ENCODE measurements around the gene RINL.
"Not testable (repeated sequence)": the region's sequence is repeated elsewhere in the genome, so short reads cannot be mapped to it uniquely, and the experiment has no call there.

The RINL gene

GRCh38 chr19:38875656-38876395 lies 2.2 kb downstream of the RINL start:
- Histone ChIP-seq H3K36me3 (peaks cover 0 to 5% (median 0%) of the 10 kb centered on the region in 11 experiments; a peak in 2 of 22 replicates), H3K27ac (peak overlapping the region in 3 of 11 experiments; percentile 10 to 97 (median 58); a peak in 2 of 22 replicates), H3K9me3 (replicated peaks in 1 of 11) (no peaks in the 10 kb centered on the region), H3K9ac (no peak overlapping the region), H4K20me1 (no peaks in the 10 kb centered on the region), H3K27me3 (no peaks in the 10 kb centered on the region), H3K4me1 (peaks cover 39 to 87% (median 81%) of the 10 kb centered on the region in 10 experiments), H3K4me3 (no peak overlapping the region), H3K4me2 (peak overlapping the region in 10 of 11 experiments; percentile 88 to 99 (median 96); a peak in 20 of 22 replicates)
- TF ChIP-seq Cebpa-rat (IDR thresholded peaks at IDR 0.05), result no peak

- not testable (repeated sequence) for H3K27me3 ChIP-seq; H4K20me1 ChIP-seq; H3K36me3 ChIP-seq; H3K9ac ChIP-seq; H3K4me3 ChIP-seq; H3K9me3 ChIP-seq (replicated peaks in 1 of 11)
- Histone ChIP-seq H3K4me2 (peak overlapping the region in 5 of 11 experiments; percentile 19 to 59 (median 34); a peak in 7 of 22 replicates), H3K4me1 (peaks cover 51 to 87% (median 81%) of the 10 kb centered on the region in 10 experiments), H3K27ac (peak overlapping the region in 1 of 11 experiments; percentile 18; a peak in 1 of 22 replicates)
Observed at GRCh38 chr19:38873400-38873799, 4.7 kb downstream of the RINL start.

GRCh38 chr19:38870612-38871011 lies 7.5 kb downstream of the RINL start:
- no peaks in the 10 kb centered on the region for H3K9me3 ChIP-seq (replicated peaks in 1 of 11)
- no peaks in the 10 kb centered on the region for H4K20me1 ChIP-seq
- no peak for TF ChIP-seq Cebpa-rat (IDR thresholded peaks at IDR 0.05)
- H3K4me1 ChIP-seq, result peaks cover 51 to 84% (median 75%) of the 10 kb centered on the region in 10 experiments
- H3K36me3 ChIP-seq, result no peaks in the 10 kb centered on the region
- peak overlapping the region in 3 of 11 experiments; percentile 42 to 72 (median 66); a peak in 2 of 22 replicates for H3K9ac ChIP-seq
- peak overlapping the region in 3 of 10 experiments; percentile 57 to 65 (median 57); a peak in 4 of 20 replicates for H3K4me3 ChIP-seq
- H3K27me3 ChIP-seq, result no peaks in the 10 kb centered on the region
- H3K27ac ChIP-seq, result peak overlapping the region in 5 of 11 experiments; percentile 24 to 63 (median 55); a peak in 4 of 22 replicates
- H3K4me2 ChIP-seq, result peak overlapping the region; percentile 85 to 99 (median 95)

GRCh38 chr19:38869836-38870607 lies 8.1 kb downstream of the RINL start:
- H3K27me3 ChIP-seq, result no peaks in the 10 kb centered on the region
- H3K36me3 ChIP-seq, result no peaks in the 10 kb centered on the region
- peak overlapping the region; percentile 25 to 72 (median 62); a peak in 20 of 22 replicates for H3K9ac ChIP-seq
- no peaks in the 10 kb centered on the region for H3K9me3 ChIP-seq (replicated peaks in 1 of 11)
- peak overlapping the region; percentile 85 to 99 (median 95) for H3K4me2 ChIP-seq
- TF ChIP-seq Cebpa-rat (IDR thresholded peaks at IDR 0.05), result no peak
- no peaks in the 10 kb centered on the region; a peak in 1 of 22 replicates for H4K20me1 ChIP-seq
- peaks cover 57 to 89% (median 79%) of the 10 kb centered on the region in 10 experiments for H3K4me1 ChIP-seq
- peak overlapping the region; percentile 50 to 69 (median 57) for H3K4me3 ChIP-seq
- H3K27ac ChIP-seq, result peak overlapping the region in 9 of 11 experiments; percentile 24 to 65 (median 55); a peak in 14 of 22 replicates

DNA sequence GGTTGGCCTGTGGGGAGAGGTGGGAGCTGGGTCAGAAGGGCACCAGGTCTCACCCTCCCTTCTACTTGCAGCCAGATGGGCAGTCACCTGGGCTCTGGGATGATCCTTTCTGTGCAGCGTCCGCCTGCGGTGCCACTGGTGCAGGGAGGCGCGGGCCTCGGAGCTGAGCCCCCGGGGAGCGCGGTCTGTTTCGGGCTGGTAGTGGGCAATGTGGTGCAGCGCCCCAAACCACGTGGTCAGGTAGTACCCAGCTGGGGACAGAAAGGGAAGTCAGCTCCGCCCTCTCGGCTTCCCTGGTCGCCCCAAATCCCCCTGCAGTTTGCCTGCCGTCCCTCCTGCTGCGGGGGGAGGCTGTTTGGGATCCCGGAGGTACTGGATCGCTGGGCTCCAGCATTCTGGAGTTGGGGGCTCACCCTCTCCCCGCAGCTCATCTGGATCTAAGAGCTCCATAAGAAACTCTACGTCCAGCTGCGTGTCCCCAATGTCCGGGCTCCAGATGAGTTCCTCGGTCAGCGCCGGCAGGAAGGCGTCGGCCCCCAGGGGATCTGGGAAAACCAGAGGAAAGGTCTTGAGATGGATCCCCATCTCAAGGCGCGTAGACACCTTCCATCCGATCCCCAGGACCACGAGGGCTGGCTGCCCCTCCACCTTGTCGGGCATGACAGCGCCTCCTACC lies 8.8 kb downstream of the RINL start:
- peak overlapping the region; percentile 85 to 99 (median 95) for H3K4me2 ChIP-seq
- H3K9me3 ChIP-seq (replicated peaks in 1 of 11), result no peaks in the 10 kb centered on the region
- H3K4me3 ChIP-seq, result peak overlapping the region; percentile 50 to 69 (median 57)
- H3K9ac ChIP-seq, result peak overlapping the region; percentile 25 to 72 (median 62); a peak in 20 of 22 replicates
- no peak for TF ChIP-seq Cebpa-rat (IDR thresholded peaks at IDR 0.05)
- H4K20me1 ChIP-seq, result no peaks in the 10 kb centered on the region; a peak in 1 of 22 replicates
- no peaks in the 10 kb centered on the region for H3K27me3 ChIP-seq
- peak overlapping the region in 10 of 11 experiments; percentile 5 to 65 (median 52); a peak in 15 of 22 replicates for H3K27ac ChIP-seq
- peaks cover 64 to 95% (median 86%) of the 10 kb centered on the region in 10 experiments for H3K4me1 ChIP-seq
- H3K36me3 ChIP-seq, result no peaks in the 10 kb centered on the region

DNA sequence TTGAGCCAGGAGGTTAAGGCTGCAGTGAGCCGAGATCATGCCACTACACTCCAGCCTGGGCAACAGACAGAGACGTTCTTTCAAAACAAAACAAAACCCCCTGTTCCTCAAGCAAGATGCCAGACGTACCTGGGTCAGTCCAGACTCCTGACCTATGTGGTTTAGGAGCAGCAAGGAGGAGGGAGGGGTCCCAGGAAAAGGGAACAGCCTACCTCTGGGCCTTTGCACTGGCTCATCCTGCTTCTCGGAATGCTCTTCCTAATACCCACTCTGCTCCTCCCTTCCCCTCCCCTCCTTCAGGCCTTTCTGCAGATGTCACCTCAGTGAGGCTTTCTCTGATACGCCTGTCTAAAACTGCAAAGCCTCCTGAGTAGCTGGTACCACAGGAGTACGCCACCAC lies 9.5 kb downstream of the RINL start:
- H3K4me1 ChIP-seq, result peaks cover 71 to 96% (median 88%) of the 10 kb centered on the region in 10 experiments
- no peak for TF ChIP-seq Cebpa-rat (IDR thresholded peaks at IDR 0.05)
- H3K4me2 ChIP-seq, result peak overlapping the region; percentile 85 to 99 (median 95)
- H4K20me1 ChIP-seq, result no peaks in the 10 kb centered on the region; a peak in 1 of 22 replicates
- H3K4me3 ChIP-seq, result peak overlapping the region in 5 of 10 experiments; percentile 54 to 69 (median 63); a peak in 8 of 20 replicates
- H3K9me3 ChIP-seq (replicated peaks in 1 of 11), result no peaks in the 10 kb centered on the region
- H3K9ac ChIP-seq, result peak overlapping the region in 5 of 11 experiments; percentile 12 to 66 (median 46); a peak in 4 of 22 replicates
- peak overlapping the region in 3 of 11 experiments; percentile 55 to 65 (median 61); a peak in 5 of 22 replicates for H3K27ac ChIP-seq
- no peaks in the 10 kb centered on the region for H3K36me3 ChIP-seq
- no peaks in the 10 kb centered on the region for H3K27me3 ChIP-seq

GRCh38 chr19:38867171-38867780 lies 10.8 kb downstream of the RINL start:
- Histone ChIP-seq H3K9ac (peak overlapping the region in 4 of 11 experiments; percentile 2 to 60 (median 32); a peak in 2 of 22 replicates), H3K27me3 (no peaks in the 10 kb centered on the region), H3K4me1 (peaks cover 84 to 97% (median 92%) of the 10 kb centered on the region in 10 experiments), H3K9me3 (replicated peaks in 1 of 11) (no peaks in the 10 kb centered on the region), H3K27ac (peak overlapping the region in 8 of 11 experiments; percentile 7 to 76 (median 72); a peak in 13 of 22 replicates), H3K36me3 (no peaks in the 10 kb centered on the region), H3K4me3 (no peak overlapping the region), H3K4me2 (peak overlapping the region; percentile 52 to 87 (median 74)), H4K20me1 (no peaks in the 10 kb centered on the region; a peak in 1 of 22 replicates)
- no peak for TF ChIP-seq Cebpa-rat (IDR thresholded peaks at IDR 0.05)

All from BLaER1 treated with 17β-estradiol and CSF1 and Interleukin-3, amounts not matched to agents 10 nM and 100 nM (cell line).